GM18861 (cell line): Measurements from ENCODE around the gene KLHL2.
A peak's percentile ranks its signal among the peaks of the same experiment; 100 is the strongest.

Source experiments
- ATAC-seq: cut with Tn5 transposase; IDR thresholded peaks from one replicate; pipeline ENCODE4 v1.9.1; 2021; ENCODE audit not compliant: unreplicated experiment

The KLHL2 gene

DNA sequence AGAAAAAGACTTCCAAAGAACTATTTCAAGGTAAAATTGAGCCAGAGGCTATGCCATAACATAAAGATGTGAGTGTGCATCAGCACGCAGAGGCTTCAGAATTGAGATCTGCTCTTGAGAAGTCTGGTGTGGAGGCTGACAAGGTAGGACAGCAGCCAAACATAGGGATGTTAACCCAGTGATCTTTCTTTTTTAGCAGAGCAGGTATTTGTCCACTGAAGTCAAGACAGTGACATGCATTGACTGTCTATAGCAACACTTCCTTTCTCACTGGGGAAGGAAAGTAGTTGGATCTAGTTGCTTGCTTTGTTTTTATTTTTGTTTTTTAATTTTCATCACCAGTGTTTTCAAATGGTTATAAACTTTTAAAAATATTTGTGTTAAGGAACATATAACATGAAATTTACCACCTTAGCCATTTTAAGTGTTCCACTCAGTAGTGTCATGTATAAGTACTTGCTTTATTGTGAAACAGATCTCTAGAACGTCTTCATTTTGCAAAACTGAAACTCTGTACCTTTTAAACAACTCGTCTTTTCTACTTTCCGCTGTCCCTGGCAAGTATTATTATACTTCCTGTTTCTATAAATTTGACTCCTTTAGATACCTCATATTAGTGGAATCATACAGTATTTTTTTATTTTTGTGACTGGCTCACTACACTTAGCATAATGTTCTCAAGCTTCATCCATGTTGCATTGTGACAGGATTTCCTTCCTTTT is 79.4 kb downstream of the KLHL2 start:
- peak; percentile 75 for ATAC-seq

DNA sequence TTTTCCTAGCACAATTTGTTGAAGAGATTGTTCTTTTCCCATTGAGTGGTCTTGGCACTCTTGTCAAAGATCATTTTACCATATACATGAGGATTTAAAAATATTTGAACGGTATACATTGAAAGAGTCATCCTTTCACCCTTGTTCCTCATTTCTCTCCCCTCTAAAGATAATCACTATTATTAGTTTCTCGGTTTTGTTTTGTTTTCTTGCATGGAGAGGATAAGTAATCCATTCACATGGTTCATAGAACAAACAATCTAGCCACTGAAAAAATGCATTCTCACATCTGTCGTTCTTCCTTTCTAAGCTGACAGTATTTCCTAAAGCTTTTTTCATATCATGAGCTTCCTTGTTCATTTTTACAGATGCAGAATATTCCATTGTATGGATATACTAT is 80.9 kb downstream of the KLHL2 start:
- ATAC-seq, result no peak

DNA sequence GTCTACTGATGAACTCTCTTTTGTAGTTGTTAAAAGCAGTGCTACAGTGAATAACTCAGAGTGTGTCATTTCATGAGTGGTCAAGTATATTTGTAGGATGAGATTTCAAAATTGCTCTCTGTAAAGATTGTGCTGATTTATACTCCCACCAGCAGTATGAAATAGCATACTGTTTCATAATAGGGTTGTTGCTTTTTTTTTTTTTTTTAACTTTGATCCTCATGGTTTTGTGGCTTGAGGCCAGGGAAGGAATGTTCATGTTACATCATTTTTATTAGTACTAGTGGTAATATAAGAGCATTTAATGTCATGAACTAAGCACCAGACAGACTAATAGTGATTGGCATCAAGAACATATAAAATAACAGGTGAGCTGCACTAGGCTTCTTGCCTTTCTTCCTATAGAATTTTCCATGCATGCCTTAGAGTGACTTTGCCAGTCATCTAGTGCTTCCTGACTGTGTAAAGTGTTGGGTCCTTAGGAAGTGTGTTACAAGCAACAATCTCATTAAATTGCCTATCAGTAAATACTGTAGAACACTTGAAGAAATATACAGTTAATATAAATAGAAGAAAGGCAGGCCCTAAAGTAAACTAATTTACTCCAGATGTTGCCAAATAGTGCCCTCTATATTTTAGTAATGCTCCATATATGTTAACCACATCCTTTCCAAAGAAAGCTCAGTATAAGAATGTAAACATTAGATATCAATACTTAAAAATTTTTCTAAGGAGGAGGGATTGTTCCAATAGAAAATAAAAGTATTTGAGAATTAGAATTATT is 81.5 kb downstream of the KLHL2 start:
- no peak for ATAC-seq

DNA sequence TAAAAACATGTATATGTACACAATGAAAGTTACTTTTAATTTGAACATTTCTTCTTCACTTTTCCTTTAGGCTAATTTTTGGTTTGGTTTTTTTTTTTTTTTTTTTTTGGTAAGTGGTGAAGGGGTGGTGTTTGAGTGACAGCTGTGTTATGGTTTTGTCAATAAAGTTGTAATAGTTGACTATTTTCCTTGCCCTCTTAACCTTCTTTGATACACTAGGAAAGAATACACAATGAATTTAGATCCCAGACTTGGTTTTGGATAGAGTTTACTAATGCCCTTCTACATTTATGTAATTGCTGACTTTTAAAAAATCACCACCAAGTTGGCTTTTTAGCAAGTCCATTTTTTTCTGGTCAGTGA is 82.0 kb downstream of the KLHL2 start:
- ATAC-seq, result no peak

DNA sequence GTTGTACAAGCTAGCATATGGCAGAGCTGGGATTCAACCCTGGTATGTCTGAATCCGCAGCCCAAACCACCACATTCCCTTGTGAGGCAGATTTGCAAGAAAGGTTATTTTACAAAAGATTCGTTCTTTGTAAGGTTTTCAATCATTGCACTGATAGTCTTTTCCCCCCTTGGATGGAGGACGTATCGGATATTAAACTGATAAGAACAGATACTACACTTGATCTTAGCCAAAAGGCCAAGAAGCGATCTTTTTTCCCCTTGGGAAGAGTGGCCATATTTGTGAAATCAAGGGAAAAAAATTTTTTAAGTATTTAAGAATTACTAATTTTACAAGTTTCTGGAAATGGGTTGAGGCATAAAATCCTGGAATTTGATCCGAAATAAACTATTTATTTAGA is 85.7 kb downstream of the KLHL2 start:
- ATAC-seq, result no peak

DNA sequence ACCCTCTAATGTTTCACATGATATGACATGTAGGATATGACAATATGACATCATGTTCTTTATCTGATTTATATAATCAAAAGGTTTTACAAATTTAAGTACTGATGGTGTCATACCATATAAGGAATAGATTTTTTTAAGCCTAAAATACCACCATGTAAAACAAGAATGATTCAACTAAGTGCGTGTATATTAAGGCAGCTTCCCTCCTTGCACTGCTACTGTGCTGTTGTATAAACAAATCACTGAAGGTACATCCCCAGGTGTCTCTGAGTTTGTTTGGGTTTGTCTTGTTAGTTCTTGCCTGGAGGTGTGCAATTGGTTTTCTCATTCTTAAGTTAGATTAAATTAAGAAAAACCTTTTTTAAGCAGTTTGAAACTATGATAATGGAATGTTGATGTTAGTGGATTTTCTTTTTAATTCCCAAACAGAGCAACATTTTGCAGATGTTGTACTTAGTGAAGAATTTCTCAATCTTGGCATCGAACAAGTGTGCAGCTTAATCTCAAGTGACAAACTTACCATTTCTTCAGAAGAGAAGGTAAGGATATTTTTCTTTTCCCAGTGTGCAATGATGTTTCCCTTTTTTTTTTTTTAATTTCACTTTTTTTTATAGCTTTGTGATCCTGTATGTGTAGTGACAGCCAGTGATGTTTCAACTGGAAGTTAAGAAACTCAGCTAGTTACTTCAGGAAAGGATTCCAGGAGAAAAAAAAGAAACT is 86.7 kb downstream of the KLHL2 start:
- no peak for ATAC-seq

DNA sequence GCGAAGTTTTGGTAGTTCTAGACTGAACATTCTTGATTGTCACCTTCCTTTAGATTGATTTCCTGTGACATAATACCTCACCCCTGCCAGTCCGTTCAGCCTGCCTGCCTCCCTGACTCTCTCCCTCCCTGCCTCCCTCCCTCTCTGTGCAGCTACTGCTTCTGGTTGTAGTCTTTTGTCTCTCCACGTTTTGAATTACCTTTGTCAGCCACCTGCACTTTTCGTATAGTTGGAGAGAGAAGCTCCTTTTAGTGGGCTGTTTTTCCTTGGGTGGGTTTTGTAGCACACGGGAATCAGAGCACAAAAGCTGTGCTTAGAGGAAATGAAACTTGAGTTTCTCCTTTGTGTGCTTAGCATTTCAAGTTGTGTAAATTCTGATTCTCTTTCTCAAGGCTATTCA is 87.5 kb downstream of the KLHL2 start:
- ATAC-seq, result peak; percentile 95

DNA sequence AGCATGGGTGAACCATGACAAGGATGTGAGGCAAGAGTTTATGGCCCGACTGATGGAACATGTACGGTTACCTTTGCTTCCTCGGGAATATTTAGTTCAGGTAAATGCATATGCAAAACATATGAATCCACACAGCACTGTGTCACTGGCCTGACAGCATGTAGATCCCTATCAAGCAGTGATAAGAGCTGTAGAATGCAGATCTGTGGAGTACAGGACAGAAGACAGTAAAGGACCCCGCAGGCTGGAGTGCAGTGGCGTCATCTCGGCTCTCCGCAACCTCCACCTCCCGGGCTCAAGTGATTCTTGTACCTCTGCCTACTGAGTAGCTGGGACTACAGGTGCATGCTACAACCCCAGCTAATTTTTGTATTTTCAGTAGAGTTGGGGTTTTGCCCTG is 90.3 kb downstream of the KLHL2 start:
- no peak for ATAC-seq

DNA sequence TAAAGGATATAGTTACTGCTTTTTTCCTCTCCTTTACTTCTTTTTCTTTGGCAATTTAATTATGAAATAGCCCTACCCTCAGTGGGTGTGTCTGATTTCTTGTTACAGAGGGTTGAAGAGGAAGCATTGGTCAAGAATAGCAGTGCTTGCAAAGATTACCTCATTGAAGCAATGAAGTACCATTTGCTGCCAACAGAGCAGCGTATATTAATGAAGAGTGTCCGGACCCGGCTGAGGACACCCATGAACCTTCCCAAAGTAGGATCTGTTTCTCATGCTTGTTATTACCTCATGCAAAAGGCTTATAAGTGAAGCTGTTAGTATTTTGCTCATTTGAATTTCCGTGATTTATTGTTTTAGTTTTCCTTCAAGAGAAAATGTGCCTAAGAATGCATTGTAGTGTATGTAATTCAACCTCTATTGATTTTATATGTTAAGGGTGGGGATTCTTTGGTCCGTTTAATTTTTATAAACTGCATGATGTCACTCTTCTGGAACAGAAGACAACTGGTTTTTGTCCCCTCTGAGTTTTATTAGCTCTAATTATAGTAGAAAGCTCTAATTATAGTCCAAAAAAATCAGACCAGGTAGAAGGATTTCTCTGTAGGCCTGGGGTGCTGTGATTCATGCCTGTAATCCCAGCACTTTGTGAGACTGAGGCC is 92.2 kb downstream of the KLHL2 start:
- ATAC-seq, result no peak

DNA sequence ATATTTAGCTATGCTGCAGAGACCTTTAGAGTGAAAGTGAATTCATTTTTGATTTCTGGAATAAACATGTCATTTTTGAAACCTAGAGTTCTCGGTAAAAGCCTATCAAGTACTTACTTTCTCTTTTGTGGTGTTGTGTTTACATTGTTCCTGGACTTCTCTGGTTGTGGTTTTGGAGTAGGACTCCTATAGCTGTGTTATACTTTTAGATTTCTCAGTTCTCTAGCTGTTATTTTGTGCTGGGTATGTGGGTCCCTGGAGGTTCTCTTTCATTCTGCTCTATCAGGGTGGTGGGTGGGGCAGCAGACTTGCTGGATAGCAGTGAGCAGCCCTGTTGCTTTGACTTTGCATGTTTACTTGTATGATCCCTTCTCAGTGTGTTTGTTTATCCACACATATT is 94.5 kb downstream of the KLHL2 start:
- ATAC-seq, result peak; percentile 69

DNA sequence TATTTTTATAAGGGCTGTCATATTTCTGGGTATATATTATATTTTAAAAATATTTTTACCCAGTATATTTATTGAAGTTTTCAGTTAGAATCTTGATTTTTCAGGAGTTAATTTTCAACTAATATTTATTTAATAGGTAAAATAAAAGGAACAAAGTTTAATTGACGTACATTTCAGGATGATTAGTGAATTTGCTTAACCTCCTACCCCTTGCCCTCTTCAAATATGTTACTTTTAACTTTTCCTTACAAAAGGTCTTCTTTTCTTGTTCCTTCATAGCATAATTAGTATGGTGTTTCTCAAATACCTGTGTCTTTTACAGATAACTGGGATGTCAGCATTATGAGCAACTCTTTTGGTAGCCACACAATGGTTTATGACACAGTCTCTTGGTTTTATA is 95.3 kb downstream of the KLHL2 start:
- ATAC-seq, result no peak

DNA sequence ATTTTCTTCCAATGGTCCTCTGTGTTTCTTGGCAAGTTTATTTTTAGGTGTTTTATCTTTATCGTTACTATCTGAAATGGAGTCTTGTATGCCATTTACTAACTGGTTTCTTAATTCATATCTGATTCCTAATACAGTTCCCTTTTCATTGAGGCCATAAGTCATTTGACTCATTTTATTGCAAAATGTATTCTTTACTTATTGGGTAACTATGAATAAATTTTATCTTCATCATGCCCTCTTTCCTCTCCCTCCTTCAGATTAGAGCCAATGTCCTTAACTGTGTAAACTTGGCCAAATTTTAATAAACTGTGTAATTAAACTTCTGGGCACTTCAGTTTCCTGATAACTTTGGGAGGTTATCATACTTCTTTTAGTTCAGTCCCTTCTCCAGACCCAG is 100.8 kb downstream of the KLHL2 start:
- no peak for ATAC-seq

DNA sequence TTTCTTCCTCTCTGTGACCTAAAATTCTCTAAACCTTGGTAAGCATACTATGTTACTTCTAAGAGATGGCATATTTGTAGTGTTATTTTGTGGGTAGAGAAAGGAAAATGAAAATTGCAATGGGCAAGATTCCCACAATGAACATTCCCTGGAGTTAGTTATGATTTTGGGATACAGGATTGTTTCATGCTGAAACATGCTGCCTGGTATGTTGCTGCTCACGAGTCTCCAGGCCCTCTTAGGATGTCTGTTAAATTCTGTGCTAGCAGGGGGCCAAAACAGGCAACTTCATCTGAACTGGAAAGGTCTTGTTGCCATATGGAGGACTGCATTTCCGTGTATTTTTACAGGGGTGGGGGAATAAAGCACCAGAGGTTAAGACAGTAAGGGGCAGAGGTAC is 101.2 kb downstream of the KLHL2 start:
- ATAC-seq, result no peak

DNA sequence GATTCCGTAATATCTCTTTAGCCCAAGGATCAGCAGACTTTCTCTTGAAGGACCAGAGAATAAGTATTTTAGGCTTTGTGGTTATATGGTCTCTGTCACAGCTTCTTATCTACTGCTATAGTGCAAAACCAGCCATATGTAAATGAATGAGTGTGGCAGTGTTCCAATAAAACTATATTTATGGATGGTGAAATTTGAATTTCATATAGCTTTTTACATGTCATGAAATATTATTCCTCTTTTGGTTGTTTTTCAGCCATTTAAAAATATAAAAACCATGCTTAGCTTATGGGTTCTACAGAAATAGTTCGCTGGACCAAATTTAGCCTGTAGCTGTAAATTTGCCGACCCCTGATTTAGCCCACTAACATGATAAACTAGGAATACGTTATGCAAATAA is 102.1 kb downstream of the KLHL2 start:
- no peak for ATAC-seq

DNA sequence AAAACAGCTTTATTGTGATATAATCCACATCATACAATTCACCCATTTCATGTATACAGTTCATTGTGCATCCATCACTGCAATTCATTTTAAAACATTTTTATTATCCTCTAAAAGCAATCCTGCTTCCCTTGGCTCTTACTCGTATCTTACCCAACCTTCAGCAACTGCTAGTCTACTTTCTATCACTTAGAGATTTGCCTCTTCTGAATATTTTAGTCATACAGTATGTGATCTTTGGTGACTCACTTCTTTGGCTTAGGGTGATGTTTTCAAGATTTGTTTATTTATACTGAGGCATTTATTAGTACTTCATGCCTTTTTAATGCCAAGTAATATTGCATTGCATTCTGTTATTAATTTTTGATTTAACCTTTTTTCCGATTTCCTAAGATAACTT is 105.1 kb downstream of the KLHL2 start:
- no peak for ATAC-seq

DNA sequence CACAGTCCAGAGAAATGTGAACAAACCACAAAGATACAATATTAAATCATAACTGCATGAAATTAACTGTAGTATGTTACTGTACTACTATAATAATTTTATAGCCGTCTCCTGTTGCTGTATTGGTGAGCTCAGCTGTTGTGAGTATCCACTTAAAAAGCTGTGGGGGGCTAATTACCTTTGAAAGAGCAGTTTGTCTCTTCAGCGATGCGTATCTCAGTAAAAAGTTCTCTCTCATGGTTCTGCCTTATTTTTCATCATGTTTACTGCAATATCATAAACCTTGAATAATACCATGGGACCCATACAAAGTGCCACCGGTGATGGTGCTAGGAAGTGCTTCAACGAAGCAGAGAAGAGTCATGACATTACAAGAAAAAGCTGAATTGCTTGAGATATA is 111.7 kb downstream of the KLHL2 start:
- ATAC-seq, result no peak

DNA sequence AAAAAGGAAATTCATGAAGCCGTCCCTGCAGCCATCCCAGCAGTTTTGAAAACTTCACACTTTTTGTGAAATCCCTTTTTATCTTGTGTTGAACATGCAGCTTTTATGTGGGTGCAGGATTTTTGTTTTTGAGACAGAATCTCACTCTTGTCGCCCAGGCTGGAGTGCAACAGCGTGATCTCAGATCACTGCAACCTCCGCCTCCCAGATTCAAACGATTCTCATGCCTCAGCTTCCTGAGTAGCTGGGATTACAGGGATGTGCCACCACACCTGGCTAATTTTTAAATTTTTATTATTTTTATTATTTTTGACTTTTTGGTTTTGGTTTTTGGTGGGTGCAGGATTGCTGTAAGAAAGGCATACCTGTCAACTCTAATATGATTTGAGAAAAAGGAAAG is 112.1 kb downstream of the KLHL2 start:
- no peak for ATAC-seq

DNA sequence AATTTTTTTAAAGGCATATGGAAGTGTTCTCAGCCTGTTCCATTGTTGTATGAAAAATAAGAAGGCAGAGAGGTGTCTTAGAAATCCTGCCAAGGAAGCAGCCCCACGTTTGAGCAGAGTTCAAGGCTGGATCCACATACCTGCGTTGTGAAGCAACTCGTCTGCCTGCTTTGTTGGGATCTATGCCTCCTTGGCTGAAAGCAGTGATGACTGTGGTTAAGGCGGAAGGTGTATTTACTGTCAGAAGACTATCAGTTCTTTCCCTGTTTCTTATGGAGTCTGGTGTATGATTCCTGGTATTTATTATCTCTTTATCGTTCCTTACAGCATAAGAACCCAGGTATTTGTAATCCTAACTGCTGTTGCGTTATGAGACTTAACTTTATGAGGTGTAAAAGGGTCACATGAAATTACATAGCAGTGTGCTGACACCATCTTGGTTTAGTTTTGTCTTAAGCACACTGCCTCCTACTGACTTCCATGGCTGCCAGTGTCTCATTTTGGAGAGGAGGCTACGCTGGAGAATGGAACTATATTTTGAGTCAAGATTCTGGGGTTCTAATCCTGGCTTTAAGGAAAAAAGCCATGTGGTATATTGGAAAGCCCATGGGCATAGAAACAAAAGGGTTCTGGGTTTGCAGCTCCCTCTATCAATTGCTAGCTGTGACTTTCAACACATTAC is 117.0 kb downstream of the KLHL2 start:
- no peak for ATAC-seq

DNA sequence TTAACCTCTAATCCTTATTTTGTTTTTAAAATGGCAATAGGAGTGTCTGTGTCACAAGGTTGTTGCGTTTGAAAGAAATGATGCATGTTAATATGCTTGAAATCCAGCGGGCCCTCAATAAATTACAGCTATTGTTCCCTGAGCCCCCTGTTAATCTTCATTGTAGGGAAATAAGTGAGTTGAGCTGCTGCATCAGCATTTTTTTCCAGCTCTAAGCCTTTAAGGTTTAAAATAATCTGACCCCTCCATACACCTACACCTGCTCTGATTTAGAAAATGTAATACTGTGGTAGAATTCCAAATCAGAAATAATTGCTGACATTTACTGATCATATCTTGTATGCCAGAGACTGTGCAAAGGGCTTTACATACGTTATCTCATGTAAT is 117.5 kb downstream of the KLHL2 start:
- ATAC-seq, result no peak

DNA sequence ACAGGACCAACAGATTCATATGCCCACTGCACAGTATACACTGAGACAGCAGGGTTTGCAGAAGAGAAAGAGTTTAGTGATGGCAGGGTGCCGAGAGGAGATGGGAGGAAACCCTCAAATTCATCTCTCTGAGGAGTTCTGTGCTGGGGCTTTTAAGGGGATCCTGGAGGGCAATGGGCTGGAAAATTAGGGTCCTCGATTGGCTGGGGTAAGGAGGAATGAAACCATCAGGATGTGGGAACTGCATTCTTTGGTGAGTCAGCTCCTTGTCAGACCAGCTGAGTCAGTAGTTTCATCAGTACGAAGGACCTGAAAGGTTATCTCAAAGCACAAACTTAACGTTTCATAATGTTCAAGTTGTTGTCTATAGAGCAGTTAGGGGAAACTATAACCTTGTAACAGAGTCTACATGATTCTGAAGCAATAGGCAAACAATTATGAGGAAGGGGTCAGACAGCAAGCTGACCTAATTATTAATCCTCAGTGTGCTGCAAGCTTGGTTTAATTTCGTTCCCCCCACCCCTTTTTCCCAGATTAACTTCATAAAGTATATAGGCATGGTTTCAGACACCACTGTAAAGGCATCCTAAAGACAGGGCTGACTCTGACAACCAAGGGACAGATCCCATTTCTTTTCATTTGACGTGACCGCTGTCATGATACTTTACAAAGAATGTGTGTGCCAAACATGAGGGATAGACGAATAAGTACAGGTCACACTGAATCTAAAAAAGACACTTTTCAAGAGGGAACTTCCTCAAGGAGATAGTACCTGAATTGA is 118.6 kb downstream of the KLHL2 start:
- no peak for ATAC-seq
